PC-9 (cell line): ENCODE measurements around the gene TCHP. TPM values are rescaled to one million over a fixed set of nuclear protein-coding genes. Genes with fewer than 3 reads are reported as not detected.

Experiments used
- BruUV-seq: library from RNA; stranded (reverse); fragments of 400-500 nt; replicated peaks from 2 replicates; lab custom pipeline; 2021; lab: Mats Ljungman, UMichigan
- CTCF ChIA-PET: fragments of 300-600 bp; sonication (Branson Sonifier 250); formaldehyde crosslinking; loops from one replicate; lab custom pipeline; 2022; ENCODE audit warnings: antibody characterized with exemption; lab: Charles Lee
- POLR2A ChIA-PET: fragments of 300-600 bp; sonication (Branson Sonifier 250); formaldehyde crosslinking; loops from one replicate; lab custom pipeline; 2022; ENCODE audit warnings: antibody characterized with exemption; ENCODE audit not compliant: unreplicated experiment; lab: Charles Lee
- DNase-seq, 2 experiments: peaks; one replicate each; pipeline versions ENCODE4 v3.0.0 to v3.0.0-alpha.2; 2015 to 2022; ENCODE audit warnings: mixed read lengths in 1 of 2
- H2AFZ ChIP-seq: fragments of 200-600 bp; sonication (generic); 2 replicates; pipeline ENCODE4 v1.8.1; 2017; ENCODE audit warnings: antibody characterized with exemption
- H3F3A ChIP-seq: fragments of 200-600 bp; sonication (generic); 2 replicates; pipeline ENCODE4 v1.8.1; 2017; ENCODE audit warnings: antibody characterized with exemption, mild to moderate bottlenecking, low read depth; ENCODE audit not compliant: insufficient read depth
- H3K27ac ChIP-seq: fragments of 200-600 bp; sonication (generic); 2 replicates; pipeline ENCODE4 v1.6.1; 2016; ENCODE audit warnings: mixed run types
- H3K27me3 ChIP-seq: fragments of 200-600 bp; sonication (generic); 2 replicates; pipeline ENCODE4 v1.6.1; 2016; ENCODE audit warnings: low read depth, mixed run types; ENCODE audit not compliant: insufficient read depth
- H3K36me3 ChIP-seq: fragments of 200-600 bp; sonication (generic); 2 replicates; pipeline ENCODE4 v1.6.1; 2016; ENCODE audit warnings: low read depth, mixed run types
- H3K4me1 ChIP-seq: fragments of 200-600 bp; sonication (generic); replicated peaks from 2 replicates; pipeline ENCODE4 v1.6.1; 2016; ENCODE audit warnings: mixed run types; ENCODE audit not compliant: insufficient read depth
- H3K4me2 ChIP-seq: fragments of 200-600 bp; sonication (generic); 2 replicates; pipeline ENCODE4 v1.6.1; 2017; ENCODE audit warnings: mixed run types
- H3K4me3 ChIP-seq: fragments of 200-600 bp; sonication (generic); 2 replicates; pipeline ENCODE4 v1.6.1; 2016; ENCODE audit warnings: mixed run types
- H3K79me2 ChIP-seq: fragments of 200-600 bp; sonication (generic); 2 replicates; pipeline ENCODE4 v1.6.1; 2017; ENCODE audit warnings: low read depth, mixed run types
- H3K9me2 ChIP-seq: fragments of 200-600 bp; sonication (generic); 2 replicates; pipeline ENCODE4 v1.8.1; 2017; ENCODE audit warnings: mild to moderate bottlenecking; ENCODE audit not compliant: insufficient read depth
- H3K9me3 ChIP-seq: fragments of 200-600 bp; sonication (generic); 2 replicates; pipeline ENCODE4 v1.8.1; 2016; ENCODE audit warnings: low read depth; ENCODE audit not compliant: insufficient read depth
- H4K20me1 ChIP-seq: fragments of 200-600 bp; sonication (generic); 2 replicates; pipeline ENCODE4 v1.8.1; 2017; ENCODE audit not compliant: insufficient read depth
- EZH2 ChIP-seq: fragments of 200-600 bp; sonication (generic); IDR thresholded peaks from 2 replicates; pipeline ENCODE4 v1.8.0; 2017; ENCODE audit warnings: antibody characterized with exemption, low read depth
- intact Hi-C: fragments of 100-400 bp; cut with micrococcal nuclease; formaldehyde crosslinking; loops from one replicate; pipeline ENCODE4 v1.10.0; 2022; ENCODE audit not compliant: unreplicated experiment
- total RNA-seq: library from RNA; stranded (reverse); gene quantifications from 2 replicates; pipeline ENCODE4 v1.2.3, GENCODE V29; 2021
- TF ChIP-seq, protein P1 (sequence below): fragments of 200-600 bp; sonication (generic); conservative IDR thresholded peaks from 2 replicates; pipeline ENCODE4 v1.6.1; 2017; ENCODE audit warnings: mixed run types, antibody characterized with exemption, mild to moderate bottlenecking, moderate library complexity

The TCHP gene
- total RNA-seq, 1 experiment from 2014 or later = 17.6 TPM

DNA sequence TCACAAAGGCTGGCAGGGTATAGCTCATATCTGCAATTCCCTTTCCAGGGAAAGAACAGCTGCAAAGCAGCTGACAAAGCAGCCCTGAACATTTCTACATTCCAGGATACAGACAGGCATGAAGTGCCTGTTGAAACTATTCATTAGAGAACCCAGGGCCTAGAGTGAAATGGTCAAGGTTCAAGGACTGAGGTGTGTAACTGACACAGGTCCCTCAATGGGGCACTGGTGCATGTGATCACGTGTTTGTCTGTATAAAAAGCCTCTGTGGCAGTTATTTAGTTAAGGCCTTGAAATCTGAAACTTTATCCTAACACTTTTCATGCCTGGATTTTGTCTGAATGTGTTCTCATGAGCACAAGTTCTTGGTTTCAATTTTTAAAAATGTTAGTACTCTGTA is 49.0 kb downstream of the TCHP start:
- ChIA-PET CTCF (no interaction called here), POLR2A (no interaction called here)
- no peak for DNase-seq
- Histone ChIP-seq H3K9me2 (no peaks in the 10 kb centered on the region), H3K36me3 (peaks cover 32% of the 10 kb centered on the region), H2AFZ (no peak overlapping the region), H4K20me1 (no peaks in the 10 kb centered on the region), H3K27me3 (no peaks in the 10 kb centered on the region), H3K79me2 (no peaks in the 10 kb centered on the region), H3K9me3 (no peaks in the 10 kb centered on the region), H3K4me3 (no peak overlapping the region), H3K4me2 (no peak overlapping the region), H3K27ac (no peak overlapping the region), H3K4me1 (peaks cover 32% of the 10 kb centered on the region), H3F3A (peaks cover 21% of the 10 kb centered on the region)
- no TSS peak for BruUV-seq
- intact Hi-C loops = no loop called here
- TF ChIP-seq, protein P1, sequence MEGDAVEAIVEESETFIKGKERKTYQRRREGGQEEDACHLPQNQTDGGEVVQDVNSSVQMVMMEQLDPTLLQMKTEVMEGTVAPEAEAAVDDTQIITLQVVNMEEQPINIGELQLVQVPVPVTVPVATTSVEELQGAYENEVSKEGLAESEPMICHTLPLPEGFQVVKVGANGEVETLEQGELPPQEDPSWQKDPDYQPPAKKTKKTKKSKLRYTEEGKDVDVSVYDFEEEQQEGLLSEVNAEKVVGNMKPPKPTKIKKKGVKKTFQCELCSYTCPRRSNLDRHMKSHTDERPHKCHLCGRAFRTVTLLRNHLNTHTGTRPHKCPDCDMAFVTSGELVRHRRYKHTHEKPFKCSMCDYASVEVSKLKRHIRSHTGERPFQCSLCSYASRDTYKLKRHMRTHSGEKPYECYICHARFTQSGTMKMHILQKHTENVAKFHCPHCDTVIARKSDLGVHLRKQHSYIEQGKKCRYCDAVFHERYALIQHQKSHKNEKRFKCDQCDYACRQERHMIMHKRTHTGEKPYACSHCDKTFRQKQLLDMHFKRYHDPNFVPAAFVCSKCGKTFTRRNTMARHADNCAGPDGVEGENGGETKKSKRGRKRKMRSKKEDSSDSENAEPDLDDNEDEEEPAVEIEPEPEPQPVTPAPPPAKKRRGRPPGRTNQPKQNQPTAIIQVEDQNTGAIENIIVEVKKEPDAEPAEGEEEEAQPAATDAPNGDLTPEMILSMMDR = no peak
- no peak for TF ChIP-seq EZH2

DNA sequence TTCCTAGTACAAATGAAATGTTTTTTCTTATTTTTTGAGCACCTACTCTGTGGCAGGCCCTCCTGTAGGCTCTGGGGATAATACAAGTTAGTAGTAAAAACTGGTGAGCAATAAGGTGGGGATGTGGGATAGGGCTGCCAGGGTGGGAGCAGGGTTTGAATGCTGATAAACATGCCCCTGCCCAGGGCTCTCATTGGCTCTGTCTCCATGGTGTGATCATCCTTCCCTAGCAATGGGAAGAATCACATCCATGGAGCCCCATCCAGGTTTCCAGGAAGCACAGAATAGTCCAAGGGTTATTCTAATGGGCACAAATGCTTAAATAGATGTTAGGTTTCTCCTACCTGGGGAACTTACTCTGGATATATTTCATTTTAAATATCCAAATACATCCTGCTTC is 50.6 kb downstream of the TCHP start:
- Histone ChIP-seq H3K9me3 (no peaks in the 10 kb centered on the region), H3K4me2 (peak overlapping the region; percentile 67), H3K9me2 (no peaks in the 10 kb centered on the region), H3F3A (peaks cover 21% of the 10 kb centered on the region), H3K79me2 (no peaks in the 10 kb centered on the region), H3K4me3 (no peak overlapping the region), H3K36me3 (peaks cover 32% of the 10 kb centered on the region), H3K4me1 (peaks cover 32% of the 10 kb centered on the region), H3K27me3 (no peaks in the 10 kb centered on the region), H2AFZ (no peak overlapping the region), H4K20me1 (no peaks in the 10 kb centered on the region), H3K27ac (peak overlapping the region; percentile 91)
- BruUV-seq = no TSS peak
- ChIA-PET CTCF (interaction anchor here (0.6 kb wide), 1 partner anchor 96 kb away, joined by 5 read pairs; no protein-coding TSS in a partner anchor), POLR2A (interaction anchor here (0.6 to 1.2 kb wide), 2 partner anchors 17 to 1783 kb away, joined by 3 to 11 read pairs; no protein-coding TSS in a partner anchor)
- TF ChIP-seq, protein P1 = no peak
- no peak for TF ChIP-seq EZH2
- DNase-seq = no peak
- intact Hi-C loops = loop anchor here (5.0 kb wide), 2 partner anchors 52 to 87 kb away; no protein-coding TSS in a partner anchor

DNA sequence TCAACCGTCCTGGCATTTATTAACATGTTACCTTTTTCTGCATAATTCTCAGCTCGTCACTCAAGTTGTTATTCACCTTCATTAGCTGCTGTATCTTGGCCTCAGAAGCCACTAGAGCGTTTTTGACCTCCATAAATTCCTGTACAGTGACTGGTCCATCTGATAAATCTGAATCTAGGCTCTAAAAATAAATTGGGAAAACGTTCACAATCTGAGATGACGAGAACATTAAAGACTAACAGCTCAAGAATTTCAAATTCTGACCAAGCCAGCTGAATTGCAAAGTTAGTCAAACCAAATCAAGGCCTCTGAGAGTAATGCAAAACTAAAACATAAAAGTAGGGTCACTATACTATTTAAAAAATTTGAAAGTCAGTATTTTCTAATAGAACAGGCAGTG is 51.1 kb downstream of the TCHP start:
- peak overlapping the region; percentile 91 for H3K27ac ChIP-seq
- BruUV-seq = no TSS peak
- intact Hi-C loops = loop anchor here (5.0 kb wide), 2 partner anchors 51 to 86 kb away; no protein-coding TSS in a partner anchor
- H3K9me2 ChIP-seq = no peaks in the 10 kb centered on the region
- CTCF ChIA-PET = interaction anchor here (0.6 kb wide), 1 partner anchor 97 kb away, joined by 5 read pairs; no protein-coding TSS in a partner anchor
- H3K27me3 ChIP-seq = no peaks in the 10 kb centered on the region
- TF ChIP-seq, protein P1 = no peak
- TF ChIP-seq EZH2 = no peak
- H3K79me2 ChIP-seq = no peaks in the 10 kb centered on the region
- no peak overlapping the region for H2AFZ ChIP-seq
- H3K4me2 ChIP-seq = peak overlapping the region; percentile 67
- H3K36me3 ChIP-seq = peaks cover 31% of the 10 kb centered on the region
- H3K4me1 ChIP-seq = peaks cover 32% of the 10 kb centered on the region
- no peaks in the 10 kb centered on the region for H4K20me1 ChIP-seq
- H3K9me3 ChIP-seq = no peaks in the 10 kb centered on the region
- 0 out of 2 replicates have a peak overlapping the region, but pooled peaks have one; percentile 9 for H3K4me3 ChIP-seq
- DNase-seq = peak; percentile 18 to 94
- peaks cover 21% of the 10 kb centered on the region for H3F3A ChIP-seq
- POLR2A ChIA-PET = interaction anchor here (0.6 to 1.2 kb wide), 3 partner anchors 16 to 1782 kb away, joined by 3 to 11 read pairs (median 4); no protein-coding TSS in a partner anchor
